Measurements from ENCODE around the gene NFIA.

DNA sequence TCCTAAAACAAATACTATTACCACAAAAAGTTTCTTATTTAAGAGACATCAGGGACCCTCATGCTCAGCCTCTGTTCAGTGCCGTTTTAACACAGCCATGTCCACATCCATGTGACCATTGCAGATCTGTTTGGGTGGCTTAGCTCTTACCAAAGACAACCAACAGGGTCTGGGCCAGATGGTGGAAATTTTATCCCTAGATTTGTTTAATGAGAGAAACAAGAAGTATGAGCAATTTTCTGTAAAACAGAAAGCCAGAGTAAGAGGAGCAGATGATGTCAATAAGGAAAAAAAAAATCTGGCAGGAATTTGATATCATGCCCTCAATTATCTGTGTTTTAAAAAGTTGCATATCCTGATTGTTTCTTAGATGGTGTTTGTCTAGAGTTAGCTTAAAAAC lies 342.7 kb downstream of the NFIA start:
- TF ChIP-seq, protein P1, sequence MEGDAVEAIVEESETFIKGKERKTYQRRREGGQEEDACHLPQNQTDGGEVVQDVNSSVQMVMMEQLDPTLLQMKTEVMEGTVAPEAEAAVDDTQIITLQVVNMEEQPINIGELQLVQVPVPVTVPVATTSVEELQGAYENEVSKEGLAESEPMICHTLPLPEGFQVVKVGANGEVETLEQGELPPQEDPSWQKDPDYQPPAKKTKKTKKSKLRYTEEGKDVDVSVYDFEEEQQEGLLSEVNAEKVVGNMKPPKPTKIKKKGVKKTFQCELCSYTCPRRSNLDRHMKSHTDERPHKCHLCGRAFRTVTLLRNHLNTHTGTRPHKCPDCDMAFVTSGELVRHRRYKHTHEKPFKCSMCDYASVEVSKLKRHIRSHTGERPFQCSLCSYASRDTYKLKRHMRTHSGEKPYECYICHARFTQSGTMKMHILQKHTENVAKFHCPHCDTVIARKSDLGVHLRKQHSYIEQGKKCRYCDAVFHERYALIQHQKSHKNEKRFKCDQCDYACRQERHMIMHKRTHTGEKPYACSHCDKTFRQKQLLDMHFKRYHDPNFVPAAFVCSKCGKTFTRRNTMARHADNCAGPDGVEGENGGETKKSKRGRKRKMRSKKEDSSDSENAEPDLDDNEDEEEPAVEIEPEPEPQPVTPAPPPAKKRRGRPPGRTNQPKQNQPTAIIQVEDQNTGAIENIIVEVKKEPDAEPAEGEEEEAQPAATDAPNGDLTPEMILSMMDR (IDR thresholded peaks at IDR 0.05) = no peak
- TF ChIP-seq POLR2A (IDR thresholded peaks at IDR 0.05) = no peak
